ENCODE results near the gene ACTN1. TPM values are rescaled to one million over a fixed set of nuclear protein-coding genes. Genes with fewer than 3 reads are reported as not detected.
"Not testable (repeated sequence)": the region's sequence is repeated elsewhere in the genome, so short reads cannot be mapped to it uniquely, and the experiment has no call there.

Gene ACTN1
- total RNA-seq, 1 donor from 2014 or later, result 233 TPM

GRCh38 chr14:68986225-68986624 is 7.1 kb upstream of the ACTN1 start:
- no peak for DNase-seq

- no peak for DNase-seq
Observed at GRCh38 chr14:68984686-68985085, 5.6 kb upstream of the ACTN1 start.

- no peak for DNase-seq
Observed at GRCh38 chr14:68983191-68983590, 4.1 kb upstream of the ACTN1 start.

GRCh38 chr14:68982581-68982980 is 3.5 kb upstream of the ACTN1 start:
- DNase-seq, result no peak

GRCh38 chr14:68981539-68981976 is 2.5 kb upstream of the ACTN1 start:
- peak; percentile 90 for DNase-seq

- DNase-seq, result no peak
Observed at GRCh38 chr14:68981139-68981538, 2.0 kb upstream of the ACTN1 start.

- DNase-seq, result peak; percentile 54
Observed at GRCh38 chr14:68979722-68980451, 785 bp upstream of the ACTN1 start.

- DNase-seq, result peak; percentile 60
Observed at GRCh38 chr14:68978172-68978911, 760 bp downstream of the ACTN1 start.

- DNase-seq, result peak; percentile 87
Observed at GRCh38 chr14:68977718-68978171, 1.4 kb downstream of the ACTN1 start.

- DNase-seq, result no peak
Observed at GRCh38 chr14:68977180-68977717, 1.9 kb downstream of the ACTN1 start.

GRCh38 chr14:68976160-68977067 is 2.7 kb downstream of the ACTN1 start:
- peak; percentile 30 for DNase-seq

GRCh38 chr14:68975667-68976066 is 3.4 kb downstream of the ACTN1 start:
- DNase-seq, result peak; percentile 66

GRCh38 chr14:68974759-68975347 is 4.2 kb downstream of the ACTN1 start:
- peak; percentile 5 for DNase-seq

GRCh38 chr14:68973639-68974038 is 5.5 kb downstream of the ACTN1 start:
- DNase-seq, result no peak

GRCh38 chr14:68973219-68973565 is 5.9 kb downstream of the ACTN1 start:
- DNase-seq, result not testable (repeated sequence)

GRCh38 chr14:68972507-68973218 is 6.4 kb downstream of the ACTN1 start:
- peak; percentile 1 for DNase-seq

- DNase-seq, result peak; percentile 5
Observed at GRCh38 chr14:68971411-68972035, 7.6 kb downstream of the ACTN1 start.

- no peak for DNase-seq
Observed at GRCh38 chr14:68970736-68971135, 8.4 kb downstream of the ACTN1 start.

- no peak for DNase-seq
Observed at GRCh38 chr14:68970038-68970612, 9.0 kb downstream of the ACTN1 start.

- peak; percentile 83 for DNase-seq
Observed at GRCh38 chr14:68969278-68970033, 9.6 kb downstream of the ACTN1 start.

Measured in dermis blood vessel endothelial cell (primary cell).